HG02981 (cell line): ENCODE results near the gene STARD3.

Source experiments
- ATAC-seq: cut with Tn5 transposase; IDR thresholded peaks from one replicate; pipeline ENCODE4 v1.9.1; 2021; ENCODE audit warnings: mild to moderate bottlenecking, moderate library complexity; ENCODE audit not compliant: unreplicated experiment

Gene STARD3

GRCh38 chr17:39603304-39604016 lies 33.5 kb upstream of the STARD3 start:
- no peak for ATAC-seq

- ATAC-seq, result no peak
Measured at GRCh38 chr17:39604911-39605491, 31.9 kb upstream of the STARD3 start.

DNA sequence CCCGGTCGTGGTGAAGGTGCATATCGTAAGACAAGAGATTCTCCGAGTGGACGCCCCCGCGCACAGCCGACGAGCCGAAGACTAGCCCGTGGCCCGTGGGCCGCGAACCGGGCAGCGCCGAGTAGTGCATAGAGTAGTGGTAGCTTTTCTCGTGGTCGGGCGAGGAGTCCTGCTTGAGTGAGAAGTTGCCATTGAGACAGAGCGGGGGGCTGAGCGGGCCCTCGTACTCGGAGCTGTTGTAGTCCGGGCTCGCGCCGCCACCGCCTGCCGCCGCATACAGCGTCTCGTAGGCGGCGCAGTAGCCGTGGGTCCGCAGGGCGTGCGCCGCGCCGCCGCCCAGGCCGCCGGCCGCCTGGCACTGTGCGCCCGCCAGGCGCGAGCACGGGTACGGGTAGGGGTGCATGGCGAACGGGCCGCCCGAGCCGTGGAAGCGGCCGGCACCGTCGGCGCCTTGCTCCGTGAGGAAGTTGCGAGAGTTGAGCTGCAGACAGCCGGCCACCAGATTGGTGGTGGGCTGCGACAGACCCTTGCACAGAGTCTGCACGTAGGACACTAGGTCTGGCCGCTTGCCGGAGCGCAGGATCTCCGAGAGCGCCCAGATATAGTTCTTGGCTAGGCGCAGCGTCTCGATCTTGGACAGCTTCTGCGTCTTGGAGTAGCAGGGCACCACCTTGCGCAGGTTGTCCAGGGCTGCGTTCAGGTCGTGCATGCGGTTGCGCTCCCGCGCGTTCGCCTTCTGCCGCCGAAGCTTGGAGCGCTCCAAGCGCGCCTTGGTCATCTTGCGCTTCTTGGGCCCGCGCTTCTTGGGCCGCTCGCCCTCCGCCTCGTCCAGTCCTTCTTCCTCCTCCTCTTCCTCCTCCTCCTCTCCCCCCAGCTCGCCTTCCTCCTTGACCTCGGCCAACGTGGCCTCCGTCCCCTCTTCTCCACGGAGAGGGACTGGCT lies 31.2 kb upstream of the STARD3 start:
- no peak for ATAC-seq

- ATAC-seq, result no peak
Measured at GRCh38 chr17:39606434-39607056, 30.4 kb upstream of the STARD3 start.

DNA sequence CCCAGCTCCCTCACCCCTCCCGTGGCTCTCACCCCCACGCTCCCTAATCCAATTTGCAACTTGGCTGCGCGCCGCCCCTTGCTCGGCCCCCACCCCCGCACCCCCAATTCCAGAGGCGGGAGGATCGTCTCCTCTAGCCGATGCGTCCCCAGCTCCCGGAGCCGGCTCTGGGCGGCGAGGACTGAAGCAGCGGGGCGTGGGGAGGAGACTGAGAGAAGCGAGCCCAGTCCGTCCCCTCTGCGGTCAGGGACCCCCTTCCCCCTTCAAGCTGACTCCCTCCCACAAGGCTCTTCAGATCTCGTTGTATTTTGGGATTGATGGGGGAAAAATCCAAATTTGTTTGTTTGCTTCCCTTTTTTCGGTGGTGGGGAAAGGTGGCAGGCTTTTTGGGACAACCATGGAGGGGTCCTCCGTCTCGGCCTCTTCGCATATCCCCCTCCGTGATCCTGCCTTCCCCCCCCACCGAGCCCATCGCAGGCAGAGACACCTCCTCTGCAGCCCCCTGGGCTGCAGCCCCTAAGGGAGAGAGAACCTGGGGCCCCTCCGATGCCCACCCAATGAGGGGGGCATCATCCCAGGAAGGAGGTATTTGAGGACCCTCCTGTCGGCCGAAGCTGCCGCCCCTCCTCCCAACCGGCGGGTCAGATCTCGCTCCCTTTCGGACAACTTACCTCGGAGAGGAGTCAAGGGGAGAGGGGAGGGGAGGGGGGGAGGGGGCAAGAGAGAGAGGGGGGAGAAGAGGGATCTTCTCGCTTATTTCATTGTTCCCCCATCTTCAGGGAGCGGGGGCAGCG lies 29.7 kb upstream of the STARD3 start:
- no peak for ATAC-seq

GRCh38 chr17:39607851-39608130 lies 29.2 kb upstream of the STARD3 start, which contains the start of gene NEUROD2:
TSS of gene NEUROD2 (minus strand) at chr17:39607920. CDS start at chr17:39606599, 1,321 bp downstream.
- ATAC-seq, result no peak

GRCh38 chr17:39608142-39608981 lies 28.6 kb upstream of the STARD3 start:
- ATAC-seq, result no peak

- no peak for ATAC-seq
Measured at GRCh38 chr17:39609416-39610025, 27.4 kb upstream of the STARD3 start.

GRCh38 chr17:39611401-39612112 lies 25.4 kb upstream of the STARD3 start:
- ATAC-seq, result no peak

GRCh38 chr17:39612291-39612894 lies 24.6 kb upstream of the STARD3 start:
- ATAC-seq, result no peak

GRCh38 chr17:39612935-39613464 lies 23.9 kb upstream of the STARD3 start:
- no peak for ATAC-seq

GRCh38 chr17:39614545-39615157 lies 22.3 kb upstream of the STARD3 start:
- no peak for ATAC-seq

GRCh38 chr17:39615434-39615833 lies 21.5 kb upstream of the STARD3 start:
- ATAC-seq, result no peak

DNA sequence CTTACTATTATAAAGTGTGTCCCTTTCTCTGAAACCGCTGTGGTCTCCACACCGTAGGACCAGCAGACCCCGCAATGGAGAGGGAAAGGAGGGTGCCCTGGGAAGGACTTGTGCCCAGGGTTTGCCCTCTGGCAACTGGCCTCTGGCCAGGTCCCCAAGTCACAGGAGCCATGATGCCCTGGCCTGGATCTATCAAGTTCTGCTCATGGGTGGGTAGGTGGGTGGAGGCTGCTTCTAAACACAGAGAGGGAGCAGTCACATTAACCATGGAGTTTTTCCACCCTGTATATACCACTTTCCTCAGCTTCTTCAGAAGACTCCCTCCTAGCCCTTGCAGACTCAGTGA lies 19.9 kb upstream of the STARD3 start:
- ATAC-seq, result no peak

DNA sequence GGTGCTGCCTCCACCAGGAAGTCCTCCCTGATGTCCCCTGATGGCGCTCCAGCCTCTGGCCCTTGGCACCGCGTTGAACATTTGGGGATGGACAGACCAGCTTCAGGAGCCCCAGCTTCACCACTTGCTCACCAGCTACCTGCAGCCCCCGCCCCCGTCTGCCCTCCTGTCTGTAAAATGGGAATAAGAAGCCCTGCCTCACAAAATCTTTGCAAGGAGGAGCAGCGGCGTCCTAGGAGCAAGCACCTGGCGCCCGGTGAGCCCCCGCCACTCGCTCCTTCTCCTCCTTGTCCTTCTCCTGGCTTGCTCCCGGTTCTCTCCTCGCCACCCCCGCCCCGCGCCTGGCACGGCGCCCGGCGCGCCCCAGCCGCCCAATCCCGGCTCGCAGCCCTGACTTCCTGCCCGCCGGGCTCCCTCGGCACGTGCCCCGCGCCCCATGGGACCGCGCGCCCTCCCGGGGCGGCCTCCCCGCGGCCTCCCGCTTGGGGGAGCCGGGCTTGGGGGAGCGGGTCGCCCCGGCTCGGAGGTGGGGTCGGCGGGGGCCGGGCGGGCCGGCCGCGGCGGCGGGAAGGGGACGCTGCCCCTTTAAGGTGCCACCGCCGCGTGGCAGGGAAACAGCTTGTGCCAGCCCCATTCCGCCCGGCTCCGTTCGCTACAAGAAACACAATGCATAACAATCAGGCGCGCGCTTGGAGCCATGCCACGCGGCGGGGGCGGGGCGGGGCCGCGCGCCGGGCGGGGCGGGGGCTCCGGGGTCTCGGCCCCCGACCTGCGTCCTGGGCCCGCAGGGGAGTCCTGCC lies 19.3 kb upstream of the STARD3 start:
- ATAC-seq, result no peak

- no peak for ATAC-seq
Measured at GRCh38 chr17:39618246-39618913, 18.6 kb upstream of the STARD3 start.
